Body of pancreas (tissue), 4 donors: Measurements from ENCODE around the gene PCK2. TPM values are rescaled to one million over a fixed set of nuclear protein-coding genes. Genes with fewer than 3 reads are reported as not detected.

ENCODE experiments used
- ATAC-seq: fragments of 150-250 bp; one replicate; pipeline ENCODE4 v1.9.1; 2016
- DNase-seq, 4 donors: peaks; one replicate each; pipeline ENCODE4 v3.0.0-alpha.2; 2019
- H3K27ac ChIP-seq, 4 donors: fragments of 200-600 bp; sonication (generic); 1 replicate in 3 of 4; 2 replicates in 1 of 4; pipeline versions ENCODE4 v1.5.1 to v1.6.1; 2016 to 2019; ENCODE audit warnings: mild to moderate bottlenecking in 1 of 4, mixed read lengths in 1 of 4, moderate library complexity in 1 of 4
- H3K27me3 ChIP-seq, 2 donors: fragments of 200-600 bp; sonication (generic); one replicate each; pipeline ENCODE4 v1.6.0; 2016; ENCODE audit warnings: mild to moderate bottlenecking in 1 of 2
- H3K36me3 ChIP-seq, 2 donors: fragments of 200-600 bp; sonication (generic); replicated peaks in 1 of 2; 2 replicates each; pipeline ENCODE4 v1.5.1; 2016; ENCODE audit warnings: low read depth in 2 of 2; ENCODE audit not compliant: insufficient read depth in 1 of 2
- H3K4me1 ChIP-seq: fragments of 200-600 bp; sonication (generic); one replicate; pipeline ENCODE4 v1.6.0; 2016
- H3K4me3 ChIP-seq, 2 donors: fragments of 200-600 bp; sonication (generic); 1 replicate in 1 of 2; 2 replicates in 1 of 2; pipeline ENCODE4 v1.5.1; 2016 to 2019
- H3K9me3 ChIP-seq, 3 donors: fragments of 200-600 bp; sonication (generic); 1 replicate in 2 of 3; 2 replicates in 1 of 3; pipeline ENCODE4 v1.5.1; 2016
- POLR2A ChIP-seq, 3 donors: fragments of 450-650 bp; IDR thresholded peaks; one replicate each; pipeline ENCODE4 v1.6.1; 2016; ENCODE audit warnings: antibody characterized with exemption in 3 of 3, mild to moderate bottlenecking in 2 of 3
- WGBS, 2 donors: methylation state at CpG; one replicate each; pipeline ENCODE4 v1.1.5; 2017; 5-methylcytosine and 5-hydroxymethylcytosine counted together
- intact Hi-C: fragments of 100-400 bp; cut with DNase I; formaldehyde crosslinking; loops from one replicate; pipeline ENCODE4 v1.15.1; 2023
- total RNA-seq, 2 donors: library from RNA; depleted of rRNA; stranded (reverse); fragments of >200 nt; gene quantifications; one replicate each; pipeline ENCODE4 v1.1.0, GENCODE V29; 2016
- TF ChIP-seq, protein P1 (sequence below), 7 experiments: fragments of 450-650 bp in 4 of 7; fragments of 200-600 bp in 3 of 7; sonication (generic) in 3 of 7; IDR thresholded peaks; one replicate each; pipeline ENCODE4 v1.5.1; 2016 to 2019; ENCODE audit warnings: antibody characterized with exemption in 7 of 7

PCK2 gene
- total RNA-seq, 2 donors from 2014 or later, result 20.4 to 29.8 TPM

GRCh38 chr14:24055971-24056799 is 37.9 kb upstream of the PCK2 start:
- 73 to 81% methylated on average over 8 to 10 of the region's 10 CpGs for WGBS, 2 donors
- H3K27me3 ChIP-seq, result no peaks in the 10 kb centered on the region
- TF ChIP-seq, protein P1, sequence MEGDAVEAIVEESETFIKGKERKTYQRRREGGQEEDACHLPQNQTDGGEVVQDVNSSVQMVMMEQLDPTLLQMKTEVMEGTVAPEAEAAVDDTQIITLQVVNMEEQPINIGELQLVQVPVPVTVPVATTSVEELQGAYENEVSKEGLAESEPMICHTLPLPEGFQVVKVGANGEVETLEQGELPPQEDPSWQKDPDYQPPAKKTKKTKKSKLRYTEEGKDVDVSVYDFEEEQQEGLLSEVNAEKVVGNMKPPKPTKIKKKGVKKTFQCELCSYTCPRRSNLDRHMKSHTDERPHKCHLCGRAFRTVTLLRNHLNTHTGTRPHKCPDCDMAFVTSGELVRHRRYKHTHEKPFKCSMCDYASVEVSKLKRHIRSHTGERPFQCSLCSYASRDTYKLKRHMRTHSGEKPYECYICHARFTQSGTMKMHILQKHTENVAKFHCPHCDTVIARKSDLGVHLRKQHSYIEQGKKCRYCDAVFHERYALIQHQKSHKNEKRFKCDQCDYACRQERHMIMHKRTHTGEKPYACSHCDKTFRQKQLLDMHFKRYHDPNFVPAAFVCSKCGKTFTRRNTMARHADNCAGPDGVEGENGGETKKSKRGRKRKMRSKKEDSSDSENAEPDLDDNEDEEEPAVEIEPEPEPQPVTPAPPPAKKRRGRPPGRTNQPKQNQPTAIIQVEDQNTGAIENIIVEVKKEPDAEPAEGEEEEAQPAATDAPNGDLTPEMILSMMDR (IDR thresholded peaks at IDR 0.05), result no peak
- no peak for TF ChIP-seq POLR2A (IDR thresholded peaks at IDR 0.05)
- ATAC-seq, result no peak
- H3K4me1 ChIP-seq, result peaks cover 26% of the 10 kb centered on the region
- DNase-seq, result peak in 1 of 4 donors; percentile 6
- no peak overlapping the region for H3K4me3 ChIP-seq
- H3K36me3 ChIP-seq, result no peaks in the 10 kb centered on the region
- H3K27ac ChIP-seq, result no peak overlapping the region
- H3K9me3 ChIP-seq, result no peaks in the 10 kb centered on the region
- intact Hi-C loops, result loop anchor here (5.0 to 10.0 kb wide), 2 partner anchors 51 to 109 kb away; partner anchors contain the start of gene IRF9

GRCh38 chr14:24056800-24057184 is 37.3 kb upstream of the PCK2 start:
- TF ChIP-seq, protein P1 (IDR thresholded peaks at IDR 0.05), result no peak
- TF ChIP-seq POLR2A (IDR thresholded peaks at IDR 0.05), result no peak
- DNase-seq (no peak), ATAC-seq (no peak)
- intact Hi-C loops, result loop anchor here (5.0 to 10.0 kb wide), 2 partner anchors 51 to 108 kb away; partner anchors contain the start of gene IRF9
- Histone ChIP-seq H3K27me3 (no peaks in the 10 kb centered on the region), H3K36me3 (no peaks in the 10 kb centered on the region), H3K4me3 (no peak overlapping the region), H3K4me1 (peaks cover 26% of the 10 kb centered on the region), H3K9me3 (no peaks in the 10 kb centered on the region), H3K27ac (no peak overlapping the region)
- WGBS, 2 donors, result 69 to 72% methylated on average over 7 to 8 of the region's 8 CpGs

GRCh38 chr14:24057271-24057670 is 36.8 kb upstream of the PCK2 start:
- Histone ChIP-seq H3K9me3 (no peaks in the 10 kb centered on the region), H3K27me3 (no peaks in the 10 kb centered on the region), H3K4me3 (no peak overlapping the region), H3K4me1 (peaks cover 26% of the 10 kb centered on the region), H3K36me3 (no peaks in the 10 kb centered on the region), H3K27ac (no peak overlapping the region)
- ATAC-seq (no peak), DNase-seq (peak in 1 of 4 donors; percentile 9)
- 78 to 92% methylated on average over 2 of the region's 2 CpGs for WGBS, 2 donors
- intact Hi-C loops, result loop anchor here (5.0 to 10.0 kb wide), 2 partner anchors 50 to 108 kb away; partner anchors contain the start of gene IRF9
- TF ChIP-seq POLR2A (IDR thresholded peaks at IDR 0.05), result no peak
- TF ChIP-seq, protein P1 (IDR thresholded peaks at IDR 0.05), result no peak

DNA sequence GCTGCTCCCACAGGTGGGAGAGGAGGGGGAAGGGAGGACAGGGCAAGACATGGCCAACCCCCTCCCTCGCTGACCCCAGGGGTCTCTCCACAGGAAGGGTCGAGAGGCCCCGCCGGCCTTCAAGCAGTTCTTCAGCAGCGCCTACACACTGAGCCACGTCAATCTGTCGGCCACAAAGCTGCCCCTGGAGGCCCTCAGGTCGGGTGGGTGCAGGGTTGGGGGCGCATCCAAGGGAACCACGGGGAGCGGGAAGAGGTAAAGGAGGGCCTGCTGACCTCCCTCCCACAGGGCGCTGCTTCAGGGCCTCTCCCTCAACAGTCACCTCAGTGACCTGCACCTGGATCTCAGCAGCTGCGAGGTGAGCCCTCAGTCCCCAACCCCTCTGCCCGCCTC is 36.2 kb upstream of the PCK2 start:
- Histone ChIP-seq H3K36me3 (no peaks in the 10 kb centered on the region), H3K27me3 (no peaks in the 10 kb centered on the region), H3K4me3 (no peak overlapping the region), H3K27ac (no peak overlapping the region), H3K4me1 (peaks cover 27% of the 10 kb centered on the region), H3K9me3 (no peaks in the 10 kb centered on the region)
- peak in 1 of 4 donors; percentile 9 for DNase-seq
- intact Hi-C loops, result loop anchor here (5.0 to 10.0 kb wide), 2 partner anchors 49 to 107 kb away; partner anchors contain the start of gene IRF9
- no peak for ATAC-seq
- no peak for TF ChIP-seq POLR2A (IDR thresholded peaks at IDR 0.05)
- TF ChIP-seq, protein P1 (IDR thresholded peaks at IDR 0.05), result no peak
- 47 to 52% methylated on average over 5 to 14 of the region's 14 CpGs for WGBS, 2 donors
